HepG2 (cell line): ENCODE results near the gene NT5C3B. TPM values are rescaled to one million over a fixed set of nuclear protein-coding genes. Genes with fewer than 3 reads are reported as not detected.
A peak's percentile ranks its signal among the peaks of the same experiment; 100 is the strongest.

Source experiments
- ASH2L ChIP-seq: fragments of 300-600, 200-600 bp; sonication (generic); IDR thresholded peaks from 2 replicates; pipeline ENCODE4 v1.7.0; 2017; ENCODE audit warnings: low read depth, mild to moderate bottlenecking, moderate library complexity, mixed read lengths, low read length; ENCODE audit not compliant: insufficient read length
- ATF7 ChIP-seq, 2 experiments: fragments of 450-650 bp in 1 of 2; sonication (generic) in 1 of 2; formaldehyde crosslinking in 1 of 2; IDR thresholded peaks; 2 replicates each; pipeline versions ENCODE4 v1.4.0 to v1.6.1; 2016 to 2020; ENCODE audit warnings: antibody characterized with exemption in 1 of 2, mild to moderate bottlenecking in 1 of 2, missing genetic modification reagents in 1 of 2
- CHD2 ChIP-seq: IDR thresholded peaks from 2 replicates; pipeline ENCODE4 v1.6.1; 2011; ENCODE audit warnings: low read depth, low read length, improper control_type of control experiment
- FLYWCH1 ChIP-seq: sonication (generic); formaldehyde crosslinking; IDR thresholded peaks from 2 replicates; pipeline ENCODE4 v1.8.1; 2023; ENCODE audit warnings: mild to moderate bottlenecking, missing genetic modification reagents
- GZF1 ChIP-seq: sonication (generic); formaldehyde crosslinking; IDR thresholded peaks from 2 replicates; pipeline ENCODE4 v1.5.1; 2020; ENCODE audit warnings: mild to moderate bottlenecking, missing genetic modification reagents
- HOXA3 ChIP-seq: sonication (generic); formaldehyde crosslinking; IDR thresholded peaks from 2 replicates; pipeline ENCODE4 v1.5.0; 2020; ENCODE audit warnings: missing genetic modification reagents
- HOXD1 ChIP-seq: sonication (generic); formaldehyde crosslinking; IDR thresholded peaks from 2 replicates; pipeline ENCODE4 v1.5.0; 2020; ENCODE audit warnings: missing genetic modification reagents
- KLF11 ChIP-seq: IDR thresholded peaks from 2 replicates; pipeline ENCODE4 v1.6.1; 2016; ENCODE audit warnings: missing compliant biosample characterization
- SP4 ChIP-seq: sonication (generic); formaldehyde crosslinking; IDR thresholded peaks from 2 replicates; pipeline ENCODE4 v1.8.1; 2023; ENCODE audit warnings: mild to moderate bottlenecking, missing genetic modification reagents
- TEAD2 ChIP-seq: sonication (generic); formaldehyde crosslinking; IDR thresholded peaks from 2 replicates; pipeline ENCODE4 v1.9.0; 2021; ENCODE audit warnings: missing genetic modification reagents
- THYN1 ChIP-seq: sonication (generic); formaldehyde crosslinking; IDR thresholded peaks from 2 replicates; pipeline ENCODE4 v1.8.1; 2023; ENCODE audit warnings: low read depth, mild to moderate bottlenecking, moderate library complexity, missing genetic modification reagents, borderline replicate concordance
- ZBTB7A ChIP-seq: sonication (generic); formaldehyde crosslinking; IDR thresholded peaks from 2 replicates; pipeline ENCODE4 v1.8.0; 2022; ENCODE audit warnings: mild to moderate bottlenecking, missing genetic modification reagents
- ZNF326 ChIP-seq: sonication (generic); formaldehyde crosslinking; IDR thresholded peaks from 2 replicates; pipeline ENCODE4 v1.4.0; 2020; ENCODE audit warnings: missing genetic modification reagents, borderline replicate concordance
- ZNF598 ChIP-seq: sonication (generic); formaldehyde crosslinking; IDR thresholded peaks from 2 replicates; pipeline ENCODE4 v1.5.1; 2020; ENCODE audit warnings: mild to moderate bottlenecking, missing genetic modification reagents, borderline replicate concordance
- ZSCAN25 ChIP-seq: sonication (generic); formaldehyde crosslinking; IDR thresholded peaks from 2 replicates; pipeline ENCODE4 v1.8.0; 2022; ENCODE audit warnings: mild to moderate bottlenecking, missing genetic modification reagents
- polyA plus RNA-seq, 8 experiments: library from polyadenylated mRNA; depleted of rRNA in 3 of 8; stranded (reverse) in 7 of 8; unstranded in 1 of 8; fragments of >200 nt; fragmentation: Illumina TruSeq in 4 of 8; extraction: Trizol in 4 of 8; gene quantifications; 2 replicates each; pipeline versions ENCODE4 v1.2.1 to v1.2.3, GENCODE V29; 2011 to 2016; ENCODE audit warnings: low read depth in 4 of 8, missing spikeins in 1 of 8, mixed read lengths in 1 of 8; ENCODE audit not compliant: insufficient read depth in 1 of 8
- total RNA-seq, 5 experiments: library from RNA; depleted of rRNA; stranded (reverse); fragments of >200 nt; fragmentation: Illumina TruSeq; extraction: Trizol; gene quantifications; 2 replicates each; pipeline ENCODE4 v1.2.3, GENCODE V29; 2016; ENCODE audit warnings: low read depth in 1 of 5
- TF ChIP-seq, protein P1 (sequence below): sonication (generic); formaldehyde crosslinking; IDR thresholded peaks from 2 replicates; pipeline ENCODE4 v1.4.0; 2020; ENCODE audit warnings: mild to moderate bottlenecking, missing genetic modification reagents, borderline replicate concordance
- TF ChIP-seq, protein P2 (sequence below): sonication (generic); formaldehyde crosslinking; IDR thresholded peaks from 2 replicates; pipeline ENCODE4 v1.4.0; 2020; ENCODE audit warnings: missing genetic modification reagents, borderline replicate concordance
- TF ChIP-seq, protein P3 (sequence below): IDR thresholded peaks from 2 replicates; pipeline ENCODE4 v1.6.1; 2016

The NT5C3B gene
- total and polyA plus RNA-seq, 2 of the 13 experiments (the other 11 are each of a cell fraction or from before 2014, with no cell fraction given) = 104 to 126 TPM

- TF ChIP-seq GZF1 (CRISPR knock-in tag) (no peak), ZNF326 (CRISPR knock-in tag) (no peak), ZNF598 (CRISPR knock-in tag) (0 out of 2 replicates have a peak, but pooled peaks have one; percentile 38), HOXD1 (CRISPR knock-in tag) (peak; percentile 79), TEAD2 (CRISPR knock-in tag) (peak; percentile 8; the same call in 1 of the 2 replicates), KLF11 (CRISPR knock-in tag) (no peak), CHD2 (no peak), ZSCAN25 (CRISPR knock-in tag) (peak; percentile 93), SP4 (CRISPR knock-in tag) (no peak), ASH2L (peak; percentile 64), ATF7 (IDR thresholded peaks at IDR 0.05) (no peak), ATF7 (CRISPR knock-in tag; IDR thresholded peaks at IDR 0.05) (peak; percentile 9; the same call in 1 of the 2 replicates), THYN1 (CRISPR knock-in tag) (no peak), ZBTB7A (CRISPR knock-in tag) (peak; percentile 83), HOXA3 (CRISPR knock-in tag) (peak; percentile 74), FLYWCH1 (no peak)
- TF ChIP-seq, protein P1, sequence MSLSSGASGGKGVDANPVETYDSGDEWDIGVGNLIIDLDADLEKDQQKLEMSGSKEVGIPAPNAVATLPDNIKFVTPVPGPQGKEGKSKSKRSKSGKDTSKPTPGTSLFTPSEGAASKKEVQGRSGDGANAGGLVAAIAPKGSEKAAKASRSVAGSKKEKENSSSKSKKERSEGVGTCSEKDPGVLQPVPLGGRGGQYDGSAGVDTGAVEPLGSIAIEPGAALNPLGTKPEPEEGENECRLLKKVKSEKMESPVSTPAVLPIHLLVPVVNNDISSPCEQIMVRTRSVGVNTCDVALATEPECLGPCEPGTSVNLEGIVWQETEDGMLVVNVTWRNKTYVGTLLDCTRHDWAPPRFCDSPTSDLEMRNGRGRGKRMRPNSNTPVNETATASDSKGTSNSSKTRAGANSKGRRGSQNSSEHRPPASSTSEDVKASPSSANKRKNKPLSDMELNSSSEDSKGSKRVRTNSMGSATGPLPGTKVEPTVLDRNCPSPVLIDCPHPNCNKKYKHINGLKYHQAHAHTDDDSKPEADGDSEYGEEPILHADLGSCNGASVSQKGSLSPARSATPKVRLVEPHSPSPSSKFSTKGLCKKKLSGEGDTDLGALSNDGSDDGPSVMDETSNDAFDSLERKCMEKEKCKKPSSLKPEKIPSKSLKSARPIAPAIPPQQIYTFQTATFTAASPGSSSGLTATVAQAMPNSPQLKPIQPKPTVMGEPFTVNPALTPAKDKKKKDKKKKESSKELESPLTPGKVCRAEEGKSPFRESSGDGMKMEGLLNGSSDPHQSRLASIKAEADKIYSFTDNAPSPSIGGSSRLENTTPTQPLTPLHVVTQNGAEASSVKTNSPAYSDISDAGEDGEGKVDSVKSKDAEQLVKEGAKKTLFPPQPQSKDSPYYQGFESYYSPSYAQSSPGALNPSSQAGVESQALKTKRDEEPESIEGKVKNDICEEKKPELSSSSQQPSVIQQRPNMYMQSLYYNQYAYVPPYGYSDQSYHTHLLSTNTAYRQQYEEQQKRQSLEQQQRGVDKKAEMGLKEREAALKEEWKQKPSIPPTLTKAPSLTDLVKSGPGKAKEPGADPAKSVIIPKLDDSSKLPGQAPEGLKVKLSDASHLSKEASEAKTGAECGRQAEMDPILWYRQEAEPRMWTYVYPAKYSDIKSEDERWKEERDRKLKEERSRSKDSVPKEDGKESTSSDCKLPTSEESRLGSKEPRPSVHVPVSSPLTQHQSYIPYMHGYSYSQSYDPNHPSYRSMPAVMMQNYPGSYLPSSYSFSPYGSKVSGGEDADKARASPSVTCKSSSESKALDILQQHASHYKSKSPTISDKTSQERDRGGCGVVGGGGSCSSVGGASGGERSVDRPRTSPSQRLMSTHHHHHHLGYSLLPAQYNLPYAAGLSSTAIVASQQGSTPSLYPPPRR = no peak
- TF ChIP-seq, protein P2, sequence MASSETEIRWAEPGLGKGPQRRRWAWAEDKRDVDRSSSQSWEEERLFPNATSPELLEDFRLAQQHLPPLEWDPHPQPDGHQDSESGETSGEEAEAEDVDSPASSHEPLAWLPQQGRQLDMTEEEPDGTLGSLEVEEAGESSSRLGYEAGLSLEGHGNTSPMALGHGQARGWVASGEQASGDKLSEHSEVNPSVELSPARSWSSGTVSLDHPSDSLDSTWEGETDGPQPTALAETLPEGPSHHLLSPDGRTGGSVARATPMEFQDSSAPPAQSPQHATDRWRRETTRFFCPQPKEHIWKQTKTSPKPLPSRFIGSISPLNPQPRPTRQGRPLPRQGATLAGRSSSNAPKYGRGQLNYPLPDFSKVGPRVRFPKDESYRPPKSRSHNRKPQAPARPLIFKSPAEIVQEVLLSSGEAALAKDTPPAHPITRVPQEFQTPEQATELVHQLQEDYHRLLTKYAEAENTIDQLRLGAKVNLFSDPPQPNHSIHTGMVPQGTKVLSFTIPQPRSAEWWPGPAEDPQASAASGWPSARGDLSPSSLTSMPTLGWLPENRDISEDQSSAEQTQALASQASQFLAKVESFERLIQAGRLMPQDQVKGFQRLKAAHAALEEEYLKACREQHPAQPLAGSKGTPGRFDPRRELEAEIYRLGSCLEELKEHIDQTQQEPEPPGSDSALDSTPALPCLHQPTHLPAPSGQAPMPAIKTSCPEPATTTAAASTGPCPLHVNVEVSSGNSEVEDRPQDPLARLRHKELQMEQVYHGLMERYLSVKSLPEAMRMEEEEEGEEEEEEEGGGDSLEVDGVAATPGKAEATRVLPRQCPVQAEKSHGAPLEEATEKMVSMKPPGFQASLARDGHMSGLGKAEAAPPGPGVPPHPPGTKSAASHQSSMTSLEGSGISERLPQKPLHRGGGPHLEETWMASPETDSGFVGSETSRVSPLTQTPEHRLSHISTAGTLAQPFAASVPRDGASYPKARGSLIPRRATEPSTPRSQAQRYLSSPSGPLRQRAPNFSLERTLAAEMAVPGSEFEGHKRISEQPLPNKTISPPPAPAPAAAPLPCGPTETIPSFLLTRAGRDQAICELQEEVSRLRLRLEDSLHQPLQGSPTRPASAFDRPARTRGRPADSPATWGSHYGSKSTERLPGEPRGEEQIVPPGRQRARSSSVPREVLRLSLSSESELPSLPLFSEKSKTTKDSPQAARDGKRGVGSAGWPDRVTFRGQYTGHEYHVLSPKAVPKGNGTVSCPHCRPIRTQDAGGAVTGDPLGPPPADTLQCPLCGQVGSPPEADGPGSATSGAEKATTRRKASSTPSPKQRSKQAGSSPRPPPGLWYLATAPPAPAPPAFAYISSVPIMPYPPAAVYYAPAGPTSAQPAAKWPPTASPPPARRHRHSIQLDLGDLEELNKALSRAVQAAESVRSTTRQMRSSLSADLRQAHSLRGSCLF (CRISPR knock-in tag) = no peak
- TF ChIP-seq, protein P3, sequence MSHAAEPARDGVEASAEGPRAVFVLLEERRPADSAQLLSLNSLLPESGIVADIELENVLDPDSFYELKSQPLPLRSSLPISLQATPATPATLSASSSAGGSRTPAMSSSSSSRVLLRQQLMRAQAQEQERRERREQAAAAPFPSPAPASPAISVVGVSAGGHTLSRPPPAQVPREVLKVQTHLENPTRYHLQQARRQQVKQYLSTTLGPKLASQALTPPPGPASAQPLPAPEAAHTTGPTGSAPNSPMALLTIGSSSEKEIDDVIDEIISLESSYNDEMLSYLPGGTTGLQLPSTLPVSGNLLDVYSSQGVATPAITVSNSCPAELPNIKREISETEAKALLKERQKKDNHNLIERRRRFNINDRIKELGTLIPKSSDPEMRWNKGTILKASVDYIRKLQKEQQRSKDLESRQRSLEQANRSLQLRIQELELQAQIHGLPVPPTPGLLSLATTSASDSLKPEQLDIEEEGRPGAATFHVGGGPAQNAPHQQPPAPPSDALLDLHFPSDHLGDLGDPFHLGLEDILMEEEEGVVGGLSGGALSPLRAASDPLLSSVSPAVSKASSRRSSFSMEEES (CRISPR knock-in tag) = no peak
Observed at GRCh38 chr17:41811549-41812380, 24.3 kb downstream of the NT5C3B start, which contains the start of gene P3H4 (continued).
